AG04449 (cell line): ENCODE measurements around the gene PET100.
A peak's percentile ranks its signal among the peaks of the same experiment; 100 is the strongest.

Experiments used
- CTCF ChIA-PET: fragments of 350-600 bp; formaldehyde crosslinking; extraction: SDS; loops from one replicate; lab custom pipeline; 2021; ENCODE audit warnings: antibody characterized with exemption; lab: Yijun Ruan, JAX
- POLR2A ChIA-PET: fragments of 400-600, 350-600 bp; formaldehyde crosslinking; extraction: SDS; loops from one replicate; lab custom pipeline; 2020; ENCODE audit warnings: antibody characterized with exemption, inconsistent platforms; lab: Yijun Ruan, JAX
- DNase-seq: peaks from one replicate; pipeline ENCODE4 v3.0.0-alpha.2; 2010; ENCODE audit warnings: low read depth, low spot score
- H3K4me3 ChIP-seq: 2 replicates; pipeline ENCODE4 v1.5.1; 2011; ENCODE audit warnings: low read depth, mild to moderate bottlenecking, control low read depth, low read length
- TF ChIP-seq, protein P1 (sequence below): IDR thresholded peaks from one replicate; pipeline ENCODE4 v1.5.1; 2011; ENCODE audit warnings: mild to moderate bottlenecking, moderate library complexity, low read length, control low read depth, inconsistent platforms; ENCODE audit not compliant: insufficient read depth; ENCODE audit errors: missing control alignments

PET100 gene

DNA sequence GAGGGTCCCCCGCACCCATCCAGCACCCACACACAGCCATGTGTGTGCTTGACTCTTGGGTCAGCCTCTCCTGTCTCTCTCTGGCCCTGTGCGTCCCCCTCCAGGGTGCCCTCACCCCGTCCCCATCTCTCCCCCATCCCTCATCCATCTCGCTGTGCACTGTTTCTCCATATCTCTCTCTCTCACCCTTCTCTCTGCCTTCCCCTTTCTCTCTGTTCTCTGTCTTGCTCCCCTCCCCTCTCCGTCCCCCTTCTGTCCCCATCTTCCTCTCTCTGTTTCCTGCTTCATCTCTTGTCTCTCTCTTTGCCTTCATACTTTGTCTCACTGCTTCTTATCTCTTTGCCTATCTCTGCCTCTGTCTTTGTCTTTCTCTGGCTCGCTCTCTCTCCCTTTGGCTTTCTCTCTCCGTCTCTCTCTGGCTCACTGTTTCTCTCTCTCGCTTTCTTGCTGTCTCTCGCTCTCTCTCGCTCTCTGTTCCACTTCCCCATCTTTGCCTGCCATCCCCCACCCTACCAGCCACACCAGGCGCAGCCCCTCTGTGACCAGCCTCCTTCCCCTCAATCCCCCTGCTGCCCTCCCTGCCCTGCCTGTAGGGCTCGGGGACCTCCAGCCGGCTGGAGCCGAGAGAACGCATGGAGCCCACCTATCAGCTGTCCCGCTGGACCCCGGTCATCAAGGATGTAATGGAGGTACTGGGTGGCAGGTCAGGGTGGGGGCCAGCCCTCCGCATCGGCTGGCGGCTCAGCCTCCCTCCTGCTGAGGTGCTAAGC, 16.2 kb downstream of the PET100 start:
- ChIA-PET POLR2A (no interaction called here), CTCF (no interaction called here)
- TF ChIP-seq, protein P1, sequence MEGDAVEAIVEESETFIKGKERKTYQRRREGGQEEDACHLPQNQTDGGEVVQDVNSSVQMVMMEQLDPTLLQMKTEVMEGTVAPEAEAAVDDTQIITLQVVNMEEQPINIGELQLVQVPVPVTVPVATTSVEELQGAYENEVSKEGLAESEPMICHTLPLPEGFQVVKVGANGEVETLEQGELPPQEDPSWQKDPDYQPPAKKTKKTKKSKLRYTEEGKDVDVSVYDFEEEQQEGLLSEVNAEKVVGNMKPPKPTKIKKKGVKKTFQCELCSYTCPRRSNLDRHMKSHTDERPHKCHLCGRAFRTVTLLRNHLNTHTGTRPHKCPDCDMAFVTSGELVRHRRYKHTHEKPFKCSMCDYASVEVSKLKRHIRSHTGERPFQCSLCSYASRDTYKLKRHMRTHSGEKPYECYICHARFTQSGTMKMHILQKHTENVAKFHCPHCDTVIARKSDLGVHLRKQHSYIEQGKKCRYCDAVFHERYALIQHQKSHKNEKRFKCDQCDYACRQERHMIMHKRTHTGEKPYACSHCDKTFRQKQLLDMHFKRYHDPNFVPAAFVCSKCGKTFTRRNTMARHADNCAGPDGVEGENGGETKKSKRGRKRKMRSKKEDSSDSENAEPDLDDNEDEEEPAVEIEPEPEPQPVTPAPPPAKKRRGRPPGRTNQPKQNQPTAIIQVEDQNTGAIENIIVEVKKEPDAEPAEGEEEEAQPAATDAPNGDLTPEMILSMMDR: no peak
- DNase-seq: no peak
- no peak overlapping the region for H3K4me3 ChIP-seq

DNA sequence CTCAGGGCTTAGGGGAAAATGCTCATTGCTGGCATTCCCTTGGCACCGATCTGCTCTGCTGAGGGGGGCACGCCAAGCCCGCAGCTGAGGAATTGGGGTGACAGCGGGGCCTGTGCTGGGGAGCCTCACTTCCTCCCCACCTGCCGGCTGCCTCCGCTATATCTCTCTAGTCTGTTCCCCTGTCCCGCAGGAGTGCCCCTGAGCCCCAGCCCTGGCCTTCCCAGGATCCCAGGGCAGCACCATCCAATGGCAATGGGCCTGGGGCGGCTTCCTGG, 16.8 kb downstream of the PET100 start:
- ChIA-PET POLR2A (no interaction called here), CTCF (no interaction called here)
- H3K4me3 ChIP-seq: no peak overlapping the region
- DNase-seq: no peak
- TF ChIP-seq, protein P1: no peak

DNA sequence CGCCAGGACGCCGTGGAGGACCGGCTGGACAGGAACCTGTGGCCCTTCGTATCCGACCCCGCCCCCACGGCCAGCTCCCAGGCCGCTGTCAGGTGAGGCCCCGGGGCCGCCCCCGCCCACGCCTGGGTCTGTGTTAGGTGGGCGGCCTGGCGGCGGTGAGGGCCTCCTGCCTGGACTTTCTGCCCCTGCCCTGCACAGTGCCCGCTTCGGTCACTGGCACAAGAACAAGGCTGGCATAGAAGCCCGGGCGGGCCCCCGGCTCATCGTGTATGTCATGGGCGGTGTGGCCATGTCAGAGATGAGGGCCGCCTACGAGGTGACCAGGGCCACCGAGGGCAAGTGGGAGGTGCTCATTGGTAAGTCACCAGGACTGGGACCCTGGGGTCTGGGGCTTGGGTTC, 17.6 kb downstream of the PET100 start:
- H3K4me3 ChIP-seq: no peak overlapping the region
- POLR2A ChIA-PET: no interaction called here
- DNase-seq: no peak
- CTCF ChIA-PET: no interaction called here
- TF ChIP-seq, protein P1: no peak

DNA sequence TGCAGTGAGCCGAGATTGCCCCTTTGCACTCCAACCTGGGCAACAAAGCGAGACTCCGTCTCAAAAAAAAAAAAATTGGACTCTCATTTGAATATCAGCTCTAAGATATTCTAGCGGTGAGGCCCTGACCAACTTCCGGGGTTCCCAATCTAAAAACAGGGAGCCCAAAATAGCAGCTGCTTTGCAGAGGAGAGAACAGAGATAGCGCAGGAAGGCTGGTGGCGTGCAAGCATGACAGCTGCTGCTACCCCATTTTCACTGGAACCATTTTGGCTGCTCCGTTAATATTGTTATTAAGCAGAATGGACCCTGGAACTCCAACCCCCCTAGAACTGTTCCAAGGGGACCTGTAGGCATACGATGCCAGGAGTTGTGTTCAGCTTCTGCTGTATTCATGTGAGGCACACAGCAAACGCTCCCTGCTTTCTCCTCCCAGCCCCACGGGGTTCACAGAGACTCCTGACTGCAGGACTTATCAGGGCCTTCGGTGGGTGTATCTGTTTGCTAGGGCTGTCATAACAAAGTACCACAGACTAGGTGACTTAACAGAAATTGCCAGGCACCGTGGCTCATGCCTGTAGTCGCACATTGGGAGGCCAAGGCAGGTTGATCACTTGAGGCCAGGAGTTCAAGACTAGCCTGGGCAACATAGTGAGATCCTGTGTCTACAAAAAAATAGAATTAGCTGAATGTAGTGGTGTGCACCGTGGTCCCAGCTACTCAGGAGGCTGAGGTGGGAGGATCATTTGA, 18.8 kb downstream of the PET100 start:
- H3K4me3 ChIP-seq: no peak overlapping the region
- DNase-seq: no peak
- TF ChIP-seq, protein P1: no peak
- POLR2A ChIA-PET: no interaction called here
- CTCF ChIA-PET: interaction anchor here (0.8 to 7.3 kb wide), 3 partner anchors 6 to 152 kb away, joined by 5 to 65 read pairs (median 18); partner anchors contain the start of gene TRAPPC5

DNA sequence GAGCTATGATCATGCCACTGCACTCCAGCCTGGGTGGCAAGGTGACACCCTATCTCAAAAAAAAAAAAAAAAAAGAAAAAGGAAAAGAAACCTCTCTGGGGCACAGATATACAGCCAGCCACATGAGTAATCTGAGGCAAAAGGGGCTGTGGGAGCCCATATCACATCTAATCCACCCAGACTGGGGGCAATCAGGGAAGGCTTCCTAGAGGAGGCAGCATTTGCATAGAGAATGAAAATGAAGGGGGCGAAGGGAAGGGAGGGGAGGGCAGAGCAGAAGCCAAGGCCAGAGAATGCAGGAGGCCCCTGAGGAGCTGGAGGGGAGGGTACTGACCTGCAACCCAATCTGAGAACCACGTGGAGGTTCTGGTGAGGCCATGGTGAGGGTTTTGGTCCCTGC, 20.6 kb downstream of the PET100 start:
- ChIA-PET POLR2A (no interaction called here), CTCF (interaction anchor here (2.1 to 7.3 kb wide), 5 partner anchors 8 to 150 kb away, joined by 12 to 65 read pairs (median 22); partner anchors contain the start of gene TRAPPC5)
- H3K4me3 ChIP-seq: no peak overlapping the region
- DNase-seq: no peak
- TF ChIP-seq, protein P1: no peak

DNA sequence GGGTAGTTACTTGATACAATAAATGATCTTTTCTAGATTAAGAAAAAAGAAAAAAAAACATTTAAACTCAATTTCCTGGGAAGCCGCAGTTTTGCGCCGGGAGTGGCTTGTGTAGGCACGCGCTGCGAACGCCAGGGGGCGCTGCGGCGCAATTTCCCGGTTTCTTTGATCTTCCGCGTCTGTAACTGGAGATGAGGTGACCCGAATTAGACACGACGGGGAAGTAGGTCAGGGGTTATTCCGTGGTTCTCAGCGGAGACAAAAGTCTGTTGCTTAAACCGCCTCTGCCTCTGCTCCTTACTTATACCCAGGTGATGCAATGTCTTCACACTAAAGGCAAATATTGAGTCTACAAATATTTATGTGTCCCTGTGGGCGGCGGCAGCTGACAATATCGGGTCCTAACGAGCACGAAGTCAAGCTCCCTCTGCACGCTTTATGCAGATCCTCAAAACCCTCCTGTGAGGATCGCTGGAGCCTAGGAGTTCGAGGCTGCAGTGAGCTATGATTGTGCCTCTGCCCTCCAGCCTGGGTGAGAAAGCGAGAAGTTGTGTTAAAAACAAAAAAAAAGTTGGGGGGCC, 22.6 kb downstream of the PET100 start:
- peak overlapping the region; percentile 26 for H3K4me3 ChIP-seq
- POLR2A ChIA-PET: no interaction called here

More for the DNA sequence above, 22.6 kb downstream of the PET100 start:
- TF ChIP-seq, protein P1: peak; percentile 90
- CTCF ChIA-PET: interaction anchor here (0.7 to 7.3 kb wide), 21 partner anchors 9 to 298 kb away, joined by 3 to 65 read pairs (median 6); partner anchors contain the start of genes MCEMP1, PCP2, PET100 and RETN
- no peak for DNase-seq
